Raji (cell line): Measurements from ENCODE around the gene KIF1C.
A peak's percentile ranks its signal among the peaks of the same experiment; 100 is the strongest.

ENCODE experiments used
- POLR2A ChIP-seq: IDR thresholded peaks from 2 replicates; pipeline ENCODE4 v1.6.1; 2011; ENCODE audit warnings: low read depth, low read length, control low read depth; ENCODE audit not compliant: insufficient read depth

Gene KIF1C

DNA sequence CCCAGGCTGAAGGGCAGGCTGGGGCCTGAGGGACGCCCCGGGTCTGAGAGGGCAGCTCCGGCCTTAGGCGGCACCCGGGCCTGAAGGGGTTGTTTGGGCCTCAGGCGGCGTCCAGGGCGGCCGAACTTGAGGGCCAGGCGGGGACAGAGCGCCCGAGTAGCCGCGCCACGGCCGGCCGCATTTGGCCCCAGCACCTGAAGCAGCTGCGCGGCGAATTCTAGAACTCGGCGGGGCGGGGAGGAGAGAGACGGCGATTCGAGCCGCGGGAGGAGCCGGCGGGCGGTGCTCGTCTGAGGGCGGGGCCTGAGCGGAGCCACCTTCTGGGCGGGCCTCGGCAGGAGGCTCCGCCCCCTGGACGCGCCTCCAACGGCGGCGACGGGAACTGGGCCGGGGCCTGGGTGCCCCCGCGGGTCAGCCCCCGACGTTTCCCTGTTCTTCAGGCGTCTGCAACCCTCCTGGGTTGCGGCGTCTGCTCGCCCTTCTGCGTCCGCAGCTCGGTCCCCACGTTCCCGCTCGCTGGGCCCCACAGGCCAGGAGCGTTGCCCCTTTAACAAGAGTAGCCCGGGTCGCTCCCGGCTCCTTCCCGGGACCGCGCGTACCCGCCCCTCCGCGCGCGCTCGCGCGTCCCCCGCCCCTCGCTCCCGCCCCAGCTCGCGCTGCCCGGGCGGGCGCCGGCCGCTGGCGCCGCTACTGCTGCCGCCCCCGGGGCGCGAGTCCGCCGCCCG is at the start of gene KIF1C, which contains the start of gene INCA1:
KIF1C (plus strand) TSS at position 649 of the 725 bp plus-strand sequence. CDS start 2,297 bp downstream, outside the sequence.
INCA1 (minus strand) TSS at position 221 of the 725 bp plus-strand sequence. CDS start 3,085 bp downstream, outside the sequence.
- peak; percentile 65 for TF ChIP-seq POLR2A

- peak; percentile 92 for TF ChIP-seq POLR2A
Observed at GRCh38 chr17:4948166-4948930, 49.4 kb upstream of the KIF1C start, which contains the start of gene PFN1. Gene PFN1 (minus strand): TSS chr17:4948530. CDS start chr17:4948394, 136 bp downstream.

GRCh38 chr17:4948931-4949320 is 48.8 kb upstream of the KIF1C start:
- peak; percentile 16 for TF ChIP-seq POLR2A

DNA sequence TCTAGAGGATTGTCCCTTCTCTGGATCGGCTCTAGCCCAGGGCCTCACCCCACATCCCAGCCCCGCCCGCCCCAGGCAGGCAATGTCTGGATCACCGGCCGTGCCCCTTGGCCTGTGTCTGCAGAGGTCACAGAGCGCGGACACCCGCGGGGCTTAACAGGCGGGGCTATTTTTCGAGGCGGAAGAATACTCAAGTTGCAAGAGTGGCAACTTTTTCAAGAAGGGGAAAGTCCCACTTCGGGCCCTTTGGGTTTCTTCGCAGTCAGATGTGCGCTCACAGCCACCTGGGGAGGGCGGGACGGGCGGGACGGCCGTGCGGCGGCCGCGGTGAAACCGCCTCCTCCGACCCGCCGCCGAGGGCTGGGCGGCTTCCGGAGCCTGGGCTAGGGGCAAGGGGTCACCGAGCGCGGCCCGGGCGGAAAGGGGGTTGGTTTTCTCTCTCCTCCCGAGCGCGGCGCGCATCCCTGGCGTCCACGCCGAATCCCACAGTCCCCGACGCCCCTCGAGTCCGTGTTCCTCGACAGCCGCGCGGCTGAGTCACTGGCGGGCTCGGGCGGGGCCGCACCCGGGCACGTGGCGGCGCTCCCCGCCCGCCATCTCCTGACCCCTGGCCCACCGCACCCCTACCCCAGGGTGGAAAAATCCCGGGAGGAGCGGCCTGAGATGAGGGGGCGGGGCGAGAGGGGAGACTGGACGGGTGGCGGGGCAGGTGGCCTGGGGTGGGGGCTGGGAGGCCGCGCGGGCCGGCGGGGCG is 48.3 kb upstream of the KIF1C start:
- peak; percentile 45 for TF ChIP-seq POLR2A

DNA sequence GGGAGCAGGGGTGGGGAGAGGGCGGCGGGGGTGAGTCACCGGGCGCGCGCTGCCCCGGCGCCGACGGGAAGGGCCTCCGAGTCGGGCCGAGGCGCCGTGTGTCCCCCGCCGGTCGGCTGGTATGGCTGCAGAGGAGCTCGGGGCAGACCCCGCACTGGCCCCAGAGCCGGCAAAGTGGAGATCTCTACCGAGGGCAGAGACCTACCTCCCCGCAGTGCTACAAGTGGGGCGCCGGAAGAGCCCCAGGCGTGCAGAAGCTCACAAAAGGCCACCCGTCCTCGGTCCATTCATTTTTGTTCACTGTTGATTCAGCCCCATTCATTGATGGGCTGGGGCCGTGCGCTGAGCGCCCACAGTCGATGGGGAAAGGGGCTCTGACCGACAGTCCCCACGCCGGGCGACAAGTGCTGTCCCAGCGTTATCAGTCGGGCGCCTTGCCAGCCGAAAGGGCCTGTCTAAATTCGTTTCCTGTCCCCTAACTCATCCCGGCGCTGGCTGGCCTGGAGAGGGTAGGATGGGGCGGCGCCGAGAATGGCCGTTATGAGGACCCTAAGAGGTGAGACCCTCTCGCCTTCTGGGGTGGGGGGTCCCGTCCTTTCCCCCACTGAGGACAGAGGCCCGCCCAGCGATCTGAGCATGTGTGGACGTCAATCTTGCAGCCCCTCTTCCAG is 47.5 kb upstream of the KIF1C start:
- peak; percentile 62 for TF ChIP-seq POLR2A

DNA sequence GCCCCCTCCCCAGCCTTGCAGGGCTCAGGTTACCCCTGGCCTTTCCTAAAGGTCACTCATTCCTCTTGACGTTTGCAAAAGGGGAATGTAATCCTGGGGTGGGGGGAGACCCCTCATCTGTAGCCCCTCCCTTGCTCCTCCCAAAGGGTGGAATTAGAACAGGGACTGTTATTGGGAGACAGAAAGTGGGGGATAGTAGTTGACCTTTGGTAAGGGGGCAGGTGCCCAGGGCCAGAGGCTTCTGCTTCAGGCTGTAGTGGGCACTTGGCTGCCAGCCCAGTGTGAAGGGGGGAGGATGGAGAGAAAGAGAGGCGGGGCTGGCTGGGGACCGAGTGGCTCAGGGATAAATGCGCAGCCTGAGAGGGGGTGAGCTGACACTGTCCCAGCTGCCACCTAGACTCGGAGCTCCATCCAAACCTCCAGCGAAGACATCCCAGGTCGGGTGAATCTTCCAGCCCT is 47.0 kb upstream of the KIF1C start, which contains the start of gene ENO3:
ENO3 (plus strand) TSS at position 374 of the 459 bp plus-strand sequence. CDS start 711 bp downstream, outside the sequence.
- TF ChIP-seq POLR2A: no peak

DNA sequence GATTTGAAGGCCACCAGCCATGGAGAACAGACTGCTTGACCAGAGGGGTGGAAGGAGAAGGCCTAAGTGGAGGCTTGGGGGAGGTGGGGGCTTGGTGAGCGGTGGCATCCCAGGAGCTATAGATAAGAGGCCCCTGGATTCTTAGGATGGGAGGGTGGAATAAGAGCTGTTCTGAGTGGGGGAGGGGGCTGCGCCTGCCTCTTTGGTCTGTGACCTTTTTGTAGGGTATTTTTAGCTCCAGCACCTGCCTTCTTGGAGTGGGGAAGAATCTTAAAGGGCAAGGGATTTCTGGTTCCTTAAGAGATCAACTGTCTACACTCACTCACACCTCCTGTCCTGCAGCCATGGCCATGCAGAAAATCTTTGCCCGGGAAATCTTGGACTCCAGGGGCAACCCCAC is 46.3 kb upstream of the KIF1C start:
- no peak for TF ChIP-seq POLR2A

DNA sequence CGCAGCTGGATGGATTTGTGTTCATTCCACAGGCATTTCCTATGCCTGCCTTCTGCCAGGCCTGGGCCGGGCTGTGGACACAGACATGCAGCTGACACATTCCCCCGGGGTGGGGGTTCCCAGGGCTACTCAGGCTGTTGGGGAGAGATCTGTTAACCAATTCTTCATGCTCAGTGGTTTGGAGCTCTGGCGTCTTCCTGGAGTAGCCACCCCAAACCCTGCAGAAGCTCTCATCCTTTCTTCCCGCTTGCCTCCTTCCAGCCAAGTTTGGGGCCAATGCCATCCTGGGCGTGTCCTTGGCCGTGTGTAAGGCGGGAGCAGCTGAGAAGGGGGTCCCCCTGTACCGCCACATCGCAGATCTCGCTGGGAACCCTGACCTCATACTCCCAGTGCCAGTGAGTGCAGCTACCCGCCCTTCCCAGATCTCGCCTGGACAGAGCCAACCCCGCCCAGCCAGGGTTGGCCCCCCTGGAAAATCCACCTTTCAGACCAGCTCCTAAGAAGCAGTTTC is 44.2 kb upstream of the KIF1C start:
- TF ChIP-seq POLR2A: no peak

DNA sequence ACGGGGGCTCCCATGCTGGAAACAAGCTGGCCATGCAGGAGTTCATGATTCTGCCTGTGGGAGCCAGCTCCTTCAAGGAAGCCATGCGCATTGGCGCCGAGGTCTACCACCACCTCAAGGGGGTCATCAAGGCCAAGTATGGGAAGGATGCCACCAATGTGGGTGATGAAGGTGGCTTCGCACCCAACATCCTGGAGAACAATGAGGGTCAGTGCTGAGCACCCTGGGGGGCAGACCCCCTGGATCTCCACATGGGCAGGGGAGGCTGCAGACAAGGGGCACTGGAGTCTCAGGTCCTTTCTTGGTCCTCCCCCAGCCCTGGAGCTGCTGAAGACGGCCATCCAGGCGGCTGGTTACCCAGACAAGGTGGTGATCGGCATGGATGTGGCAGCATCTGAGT is 42.7 kb upstream of the KIF1C start:
- TF ChIP-seq POLR2A: no peak

DNA sequence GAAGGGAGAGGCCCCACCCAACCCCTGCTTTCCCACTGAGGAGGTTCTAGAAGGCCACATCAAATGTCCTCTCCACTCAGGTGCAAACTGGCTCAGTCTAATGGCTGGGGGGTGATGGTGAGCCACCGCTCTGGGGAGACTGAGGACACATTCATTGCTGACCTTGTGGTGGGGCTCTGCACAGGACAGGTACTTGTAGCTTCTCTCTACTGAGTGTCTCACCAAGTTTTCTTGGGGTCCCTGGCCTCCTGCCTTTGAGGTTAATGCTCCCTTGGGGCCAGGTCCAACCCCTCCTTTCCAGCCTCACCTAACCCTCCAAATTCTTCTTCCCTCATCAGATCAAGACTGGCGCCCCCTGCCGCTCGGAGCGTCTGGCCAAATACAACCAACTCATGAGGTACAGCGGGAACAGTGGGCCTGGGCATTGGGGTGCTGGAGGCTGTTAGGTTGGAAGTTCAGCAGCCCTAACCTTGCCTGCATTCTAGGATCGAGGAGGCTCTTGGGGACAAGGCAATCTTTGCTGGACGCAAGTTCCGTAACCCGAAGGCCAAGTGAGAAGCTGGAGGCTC is 41.2 kb upstream of the KIF1C start:
- TF ChIP-seq POLR2A: no peak

DNA sequence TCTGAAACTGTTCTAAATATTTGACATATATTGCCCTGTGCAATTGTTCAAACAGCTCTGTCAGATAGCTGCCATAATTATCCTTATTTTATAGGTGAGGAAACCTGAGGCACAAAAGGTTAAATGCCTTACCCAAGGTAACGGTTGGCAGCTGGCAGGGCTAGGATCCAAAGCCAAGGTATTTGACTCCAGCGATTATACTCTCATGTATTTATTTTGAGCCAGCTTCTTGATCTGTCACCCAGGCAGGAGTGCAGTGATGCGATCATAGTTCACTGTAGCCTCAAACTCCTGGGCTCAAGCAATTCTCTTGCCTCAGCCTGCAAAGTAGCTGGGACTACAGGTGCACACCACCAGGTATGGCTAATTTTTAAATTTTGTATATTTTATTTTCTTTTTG is 39.6 kb upstream of the KIF1C start:
- no peak for TF ChIP-seq POLR2A

DNA sequence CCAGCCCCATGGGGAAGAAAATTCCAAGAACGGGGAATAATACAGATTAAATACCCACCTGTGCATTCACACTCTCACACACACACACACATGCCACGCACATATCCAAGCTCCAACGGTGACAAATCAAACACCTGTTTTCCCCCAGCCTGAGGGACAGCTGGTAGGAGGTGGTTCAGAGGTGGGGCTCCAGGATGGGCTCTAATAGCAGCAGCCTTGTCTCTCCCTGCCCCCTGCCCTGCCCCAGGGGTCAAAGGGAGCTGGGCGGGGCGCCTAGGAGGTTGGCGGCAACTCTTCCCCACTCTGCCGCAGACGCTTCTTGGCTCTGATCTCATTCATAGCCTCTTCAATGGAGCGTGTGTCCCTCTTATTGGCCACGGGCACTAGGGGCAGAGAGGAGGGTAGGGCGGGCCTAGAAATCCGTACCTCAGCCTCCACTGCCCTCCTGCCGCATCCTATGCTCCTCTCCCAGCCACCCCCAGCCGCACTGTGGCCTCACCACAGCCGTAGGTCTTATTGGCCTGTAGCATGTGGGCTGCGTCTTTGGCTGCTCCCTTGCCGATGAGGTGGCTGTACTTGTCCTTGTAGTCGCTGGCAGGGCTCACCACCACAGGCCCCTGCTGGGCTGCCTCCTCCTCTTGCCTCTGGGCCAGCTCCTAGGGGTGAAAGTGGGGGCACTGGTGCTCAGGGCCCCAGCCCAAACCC is 38.3 kb upstream of the KIF1C start:
- no peak for TF ChIP-seq POLR2A

DNA sequence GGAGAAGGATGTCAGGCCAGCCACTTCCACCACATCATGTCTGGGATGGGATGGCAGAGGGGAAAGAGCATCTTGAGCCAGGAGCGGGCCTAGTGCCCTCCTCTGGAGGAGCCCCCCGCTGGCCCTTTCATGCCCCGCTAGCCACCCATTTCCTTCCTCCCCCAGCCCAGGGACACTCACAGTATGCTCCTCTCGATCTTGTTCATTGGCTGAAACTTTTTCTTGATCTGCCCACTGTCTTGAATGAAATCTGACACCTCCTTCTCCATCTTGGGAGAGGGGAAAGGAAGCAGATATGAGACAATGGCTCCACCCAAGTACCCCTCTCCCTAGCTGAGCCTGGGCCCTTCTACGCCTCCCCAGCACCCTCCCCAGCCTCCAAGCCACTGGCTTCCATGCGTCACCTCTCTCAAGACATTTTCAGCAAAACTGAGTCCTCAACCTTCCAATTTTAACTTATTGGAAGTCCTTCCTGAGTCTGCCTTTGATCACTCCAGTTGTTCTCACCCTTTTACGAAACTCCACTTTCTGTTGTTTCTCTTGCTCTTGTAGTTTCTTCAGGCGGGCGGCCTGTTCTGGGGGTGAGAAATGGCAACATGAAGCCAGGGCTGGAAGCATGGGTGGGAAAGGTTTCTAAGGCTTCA is 37.3 kb upstream of the KIF1C start:
- no peak for TF ChIP-seq POLR2A

- no peak for TF ChIP-seq POLR2A
Observed at GRCh38 chr17:4965311-4965986, 32.3 kb upstream of the KIF1C start.
